ENCODE measurements around the gene ACAP3.

Gene ACAP3, protein sequence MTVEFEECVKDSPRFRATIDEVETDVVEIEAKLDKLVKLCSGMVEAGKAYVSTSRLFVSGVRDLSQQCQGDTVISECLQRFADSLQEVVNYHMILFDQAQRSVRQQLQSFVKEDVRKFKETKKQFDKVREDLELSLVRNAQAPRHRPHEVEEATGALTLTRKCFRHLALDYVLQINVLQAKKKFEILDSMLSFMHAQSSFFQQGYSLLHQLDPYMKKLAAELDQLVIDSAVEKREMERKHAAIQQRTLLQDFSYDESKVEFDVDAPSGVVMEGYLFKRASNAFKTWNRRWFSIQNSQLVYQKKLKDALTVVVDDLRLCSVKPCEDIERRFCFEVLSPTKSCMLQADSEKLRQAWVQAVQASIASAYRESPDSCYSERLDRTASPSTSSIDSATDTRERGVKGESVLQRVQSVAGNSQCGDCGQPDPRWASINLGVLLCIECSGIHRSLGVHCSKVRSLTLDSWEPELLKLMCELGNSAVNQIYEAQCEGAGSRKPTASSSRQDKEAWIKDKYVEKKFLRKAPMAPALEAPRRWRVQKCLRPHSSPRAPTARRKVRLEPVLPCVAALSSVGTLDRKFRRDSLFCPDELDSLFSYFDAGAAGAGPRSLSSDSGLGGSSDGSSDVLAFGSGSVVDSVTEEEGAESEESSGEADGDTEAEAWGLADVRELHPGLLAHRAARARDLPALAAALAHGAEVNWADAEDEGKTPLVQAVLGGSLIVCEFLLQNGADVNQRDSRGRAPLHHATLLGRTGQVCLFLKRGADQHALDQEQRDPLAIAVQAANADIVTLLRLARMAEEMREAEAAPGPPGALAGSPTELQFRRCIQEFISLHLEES

DNA sequence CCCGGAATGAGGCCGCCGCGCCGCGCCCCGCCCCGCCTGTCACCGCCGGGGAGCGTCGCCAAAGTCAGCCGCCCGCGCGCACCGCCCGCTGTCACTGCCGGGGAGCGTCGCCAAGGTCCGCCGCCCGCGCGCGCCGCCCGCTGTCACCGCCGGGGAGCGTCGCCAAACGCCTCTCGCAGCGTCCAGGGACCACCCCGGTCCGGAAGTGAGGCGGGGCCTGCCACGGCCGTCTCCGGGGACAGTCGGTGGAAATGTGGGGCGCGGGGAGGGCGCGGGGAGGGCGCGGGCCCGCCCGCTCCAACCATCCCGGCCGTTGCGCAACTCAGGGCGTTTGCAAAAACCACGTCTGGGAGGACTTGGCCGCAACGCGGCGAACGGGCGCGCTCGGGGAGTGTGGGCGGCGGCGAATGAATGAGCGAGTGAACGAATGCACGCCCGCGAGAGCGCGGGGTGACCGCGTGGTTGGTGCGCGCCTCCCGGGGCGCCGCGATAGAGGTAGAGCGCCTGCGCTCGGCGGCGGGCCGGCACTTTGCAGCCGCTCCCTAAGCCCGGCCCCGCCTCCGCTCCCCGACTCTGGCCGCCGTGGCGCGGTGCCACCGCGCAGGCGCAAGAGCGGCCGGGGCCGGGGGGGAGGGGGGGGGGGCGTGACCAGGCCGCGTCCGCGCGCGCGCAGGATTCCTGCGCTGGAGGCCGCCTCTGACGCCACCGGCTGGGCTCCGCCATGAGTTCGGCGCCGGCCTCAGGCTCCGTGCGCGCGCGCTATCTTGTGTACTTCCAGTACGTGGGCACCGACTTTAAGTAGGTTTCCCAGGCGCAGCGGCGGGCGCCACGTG lies at the start of gene ACAP3, which contains the start of gene PUSL1:
Gene ACAP3, minus strand, starts transcription at position 8 of the 833 bp plus-strand sequence. CDS start 115 bp downstream, outside the sequence.
Gene PUSL1, plus strand, starts transcription at position 675 of the 833 bp plus-strand sequence. Its CDS starts 47 bp downstream, at position 722.
- DNase-seq, result peak; percentile 86

DNA sequence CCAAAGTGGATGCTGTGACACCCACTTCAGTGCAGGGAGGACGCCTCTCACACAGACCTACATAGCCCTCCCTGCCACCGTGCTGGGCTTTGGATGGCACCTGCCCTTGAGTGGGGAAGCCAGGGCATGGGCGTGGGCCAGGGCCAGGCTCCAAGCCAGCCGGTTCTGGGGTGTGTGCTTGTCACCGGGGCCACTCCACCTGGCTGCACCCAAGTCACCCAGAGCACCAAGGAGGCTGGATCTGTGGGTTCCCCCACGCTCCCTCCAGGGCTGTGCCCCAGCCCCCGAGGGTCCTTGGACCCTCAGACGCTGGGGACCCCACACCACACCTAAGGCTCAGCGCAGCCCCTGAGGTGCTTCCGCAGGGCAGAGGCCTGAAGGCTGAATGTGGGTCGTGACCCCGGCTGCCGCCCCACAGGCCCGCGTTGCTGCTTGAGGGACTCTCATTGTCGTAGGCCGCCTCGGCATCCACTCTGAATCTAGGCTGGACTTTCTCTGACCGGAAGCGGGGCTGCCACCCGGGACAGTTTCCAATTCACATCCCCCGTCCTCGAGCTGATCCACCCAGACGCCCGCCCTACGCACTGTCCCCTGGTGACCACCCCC lies 49.2 kb upstream of the ACAP3 start:
- no peak for DNase-seq

DNA sequence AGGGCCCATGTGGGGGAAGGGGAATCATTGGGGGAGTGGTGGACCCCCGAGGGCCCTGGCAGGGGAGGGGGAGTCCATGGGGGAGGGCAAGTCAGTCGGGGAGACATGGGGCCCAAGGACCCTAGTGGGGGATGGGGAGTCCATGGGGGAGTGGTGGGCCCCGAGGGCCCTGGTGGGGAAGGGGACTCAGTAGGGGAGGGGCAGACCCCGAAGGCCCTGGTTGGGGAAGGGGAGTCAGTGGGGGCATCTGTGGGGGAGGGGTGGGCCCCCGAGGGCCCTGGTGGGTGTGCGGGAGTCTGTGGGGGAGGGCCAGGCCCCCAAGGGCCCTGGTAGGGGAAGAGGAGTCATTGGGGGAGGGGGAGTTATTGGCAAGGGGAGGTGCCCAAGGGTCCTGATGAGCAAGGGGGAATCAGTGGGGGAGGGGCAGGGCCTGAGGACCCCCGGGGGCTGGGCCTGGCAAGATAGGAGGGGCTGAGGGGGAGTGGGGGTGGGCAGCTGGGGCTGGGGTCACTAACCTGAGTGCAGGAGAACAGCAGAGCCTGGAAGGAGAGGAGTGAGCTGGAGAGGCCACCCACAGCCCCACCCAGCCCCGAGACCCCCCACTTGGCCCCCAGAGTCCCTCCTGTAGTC lies 48.6 kb upstream of the ACAP3 start:
- no peak for DNase-seq

DNA sequence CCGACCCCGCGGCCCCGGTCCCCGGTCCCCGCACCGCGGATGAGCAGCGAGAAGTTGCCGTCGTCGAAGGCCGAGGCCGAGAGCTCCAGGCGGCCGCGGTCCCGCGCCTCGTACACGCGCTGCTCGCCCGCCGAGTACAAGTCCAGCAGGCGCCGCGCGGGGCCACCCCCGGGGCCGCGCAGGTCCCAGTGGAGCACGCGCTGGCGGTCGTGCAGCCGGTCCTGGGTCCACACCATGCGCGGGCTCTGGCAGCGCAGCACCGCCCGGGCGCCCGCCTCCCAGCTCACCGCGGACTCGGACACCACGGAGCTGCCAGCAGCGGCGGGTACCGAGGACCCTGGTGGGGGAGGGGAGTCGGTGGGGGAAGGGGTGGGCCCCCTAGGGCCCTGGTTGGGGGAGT lies 47.7 kb upstream of the ACAP3 start:
- peak; percentile 11 for DNase-seq

DNA sequence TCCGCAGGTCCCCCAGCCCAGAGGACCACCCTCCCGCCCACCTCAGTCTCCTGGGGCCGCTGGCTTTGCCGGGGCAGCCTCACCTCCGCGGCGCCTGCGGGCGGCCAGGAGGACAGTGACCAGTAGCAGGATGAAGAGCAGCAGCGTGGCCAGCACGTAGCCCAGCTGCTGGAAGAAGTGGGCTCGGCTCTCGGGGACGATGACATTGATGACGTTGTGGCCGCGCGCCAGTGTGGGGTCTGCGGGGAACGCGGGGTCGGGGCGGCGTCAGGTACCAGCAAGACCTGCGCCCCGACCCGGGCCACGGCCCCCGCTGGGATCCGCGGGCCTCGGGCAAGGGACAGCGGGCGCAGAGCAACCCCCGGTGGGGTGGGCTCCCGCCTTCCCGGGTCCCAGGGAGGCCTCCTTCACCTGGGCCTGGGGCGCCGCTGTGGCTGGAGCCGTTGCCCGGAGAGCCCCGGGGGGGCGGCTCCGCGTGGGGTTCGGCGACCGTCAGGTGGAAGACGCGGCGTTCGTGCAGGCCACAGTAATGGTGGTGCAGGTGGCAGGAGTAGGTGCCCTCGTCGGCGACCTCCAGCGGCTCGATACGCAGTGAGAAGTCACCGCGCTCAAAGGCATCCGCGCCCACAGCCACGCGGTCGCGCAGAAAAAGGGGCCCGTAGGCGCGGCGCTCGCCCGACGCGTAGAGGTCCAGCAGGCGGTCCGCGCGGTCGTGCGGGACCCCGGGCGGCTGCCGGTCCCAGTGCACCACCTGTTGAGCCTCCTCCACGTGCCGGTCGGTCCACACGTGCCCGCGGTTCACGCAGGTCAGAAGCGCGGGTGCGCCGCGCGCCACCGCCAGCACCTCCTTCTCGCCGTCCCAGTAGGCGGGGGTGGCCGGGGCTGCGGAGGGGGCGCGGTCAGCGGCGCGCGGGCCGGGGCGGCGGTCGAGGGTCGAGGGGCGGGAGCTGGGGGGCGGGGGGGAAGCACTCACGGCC lies 46.8 kb upstream of the ACAP3 start:
- no peak for DNase-seq

DNA sequence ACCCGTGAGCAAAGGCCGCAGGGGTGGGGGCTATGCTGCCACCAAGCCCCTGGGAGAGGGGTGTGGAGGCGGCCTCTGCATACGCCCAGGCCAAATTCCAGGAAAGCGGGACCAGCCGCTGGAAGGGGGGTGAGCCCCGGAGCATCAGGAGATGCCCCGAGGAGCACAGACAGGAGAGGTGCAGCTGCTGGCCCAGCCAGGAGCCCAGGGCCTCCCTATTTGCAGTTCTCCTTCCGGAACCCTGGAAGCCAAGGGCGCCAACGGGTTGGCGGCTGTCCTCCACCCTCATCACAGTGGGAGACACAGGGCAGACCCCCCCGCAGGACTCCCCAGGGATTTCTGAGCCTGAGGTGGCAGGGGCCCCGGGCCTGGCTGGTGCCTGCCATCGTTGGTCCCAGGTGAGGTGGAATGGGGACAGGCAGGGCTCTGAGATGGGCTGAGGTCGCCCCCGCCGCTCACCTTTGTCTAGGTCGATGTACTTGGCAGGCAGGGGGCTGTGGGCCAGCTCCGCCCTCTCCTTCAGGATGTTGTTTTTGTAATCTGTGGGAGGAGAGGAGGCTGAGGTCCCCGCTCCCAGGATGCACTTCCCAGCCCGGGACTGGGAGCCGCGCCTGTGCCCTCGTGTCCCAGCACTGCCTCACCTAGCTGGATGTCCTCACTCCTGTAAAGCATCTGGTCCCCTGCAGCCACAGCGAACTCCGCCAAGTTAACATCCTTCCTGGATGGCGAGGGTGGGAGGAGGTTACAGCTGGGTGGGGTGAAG lies 45.8 kb upstream of the ACAP3 start:
- no peak for DNase-seq

DNA sequence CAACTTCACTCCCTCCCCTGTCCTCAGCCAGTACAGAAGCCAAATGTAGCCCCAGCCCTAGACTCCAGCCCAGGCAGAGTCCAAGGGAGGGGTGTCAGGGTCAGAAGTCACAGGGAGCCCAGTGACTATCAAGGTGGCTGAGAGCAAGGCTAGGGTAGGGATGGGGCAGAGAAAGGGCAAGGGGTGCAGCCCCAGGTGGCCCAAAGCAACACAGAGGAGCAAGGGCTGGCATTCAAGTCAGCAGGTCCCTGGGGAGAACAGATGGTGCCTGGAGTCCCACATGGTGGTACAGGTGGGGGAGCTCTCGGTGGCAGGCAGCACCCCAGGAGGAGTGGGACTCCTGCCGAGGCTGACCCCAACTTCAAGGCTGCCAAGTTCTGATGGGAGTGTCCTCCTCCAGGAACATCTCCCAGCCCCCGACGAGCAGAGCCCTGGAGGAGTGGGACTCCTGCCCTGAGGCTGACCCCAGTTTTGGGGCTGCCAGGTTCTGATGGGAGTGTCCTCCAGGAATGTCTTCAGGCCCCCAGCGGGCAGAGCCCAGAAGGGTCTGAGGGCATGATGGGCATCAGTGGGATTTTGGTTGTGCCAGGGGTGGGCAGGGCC lies 45.2 kb upstream of the ACAP3 start:
- no peak for DNase-seq

DNA sequence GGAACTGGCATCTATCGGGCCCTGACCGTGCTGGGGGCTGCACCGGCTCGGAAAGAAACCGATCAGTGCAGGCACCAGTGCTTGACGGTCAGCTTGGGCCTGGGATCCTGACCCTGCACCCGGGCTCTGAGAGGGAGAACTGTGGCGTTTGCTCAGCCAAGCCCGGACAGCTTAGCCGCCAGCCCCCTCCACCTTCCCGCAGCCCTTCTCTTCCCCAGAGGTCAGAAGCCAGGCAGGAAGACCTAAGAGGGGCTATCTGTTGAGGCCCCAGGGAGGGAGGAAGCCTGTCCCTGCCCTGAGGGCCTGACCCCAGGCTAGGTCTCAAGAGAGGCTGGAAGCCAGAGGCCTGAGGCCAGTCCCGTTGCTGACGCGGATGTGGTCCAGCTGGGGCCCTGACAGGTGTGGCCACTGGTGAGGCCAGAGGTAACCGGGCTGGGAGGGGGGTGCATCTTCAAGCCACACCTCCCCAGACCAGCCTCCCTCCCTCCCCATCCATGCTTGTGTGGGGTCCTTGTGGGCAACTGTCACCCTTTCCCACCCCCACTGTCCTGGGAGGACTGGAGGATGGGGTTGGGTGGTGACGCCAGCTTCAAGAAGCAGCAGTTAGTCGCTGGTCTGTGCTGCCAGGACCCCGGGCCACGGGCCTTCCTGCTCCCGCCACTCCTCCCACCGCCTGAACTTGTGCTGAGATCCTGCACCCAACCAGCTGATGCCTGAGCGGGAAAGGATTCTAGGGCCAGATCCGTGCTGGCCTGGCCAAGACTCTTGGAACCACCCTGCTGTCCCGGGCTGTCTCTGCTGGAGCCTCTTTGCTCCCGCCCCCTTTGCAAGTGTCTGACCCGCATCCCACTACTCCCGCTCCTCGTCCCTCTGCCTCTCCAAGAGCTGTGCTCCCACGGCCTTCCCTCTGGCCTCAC lies 44.0 kb upstream of the ACAP3 start:
- no peak for DNase-seq

DNA sequence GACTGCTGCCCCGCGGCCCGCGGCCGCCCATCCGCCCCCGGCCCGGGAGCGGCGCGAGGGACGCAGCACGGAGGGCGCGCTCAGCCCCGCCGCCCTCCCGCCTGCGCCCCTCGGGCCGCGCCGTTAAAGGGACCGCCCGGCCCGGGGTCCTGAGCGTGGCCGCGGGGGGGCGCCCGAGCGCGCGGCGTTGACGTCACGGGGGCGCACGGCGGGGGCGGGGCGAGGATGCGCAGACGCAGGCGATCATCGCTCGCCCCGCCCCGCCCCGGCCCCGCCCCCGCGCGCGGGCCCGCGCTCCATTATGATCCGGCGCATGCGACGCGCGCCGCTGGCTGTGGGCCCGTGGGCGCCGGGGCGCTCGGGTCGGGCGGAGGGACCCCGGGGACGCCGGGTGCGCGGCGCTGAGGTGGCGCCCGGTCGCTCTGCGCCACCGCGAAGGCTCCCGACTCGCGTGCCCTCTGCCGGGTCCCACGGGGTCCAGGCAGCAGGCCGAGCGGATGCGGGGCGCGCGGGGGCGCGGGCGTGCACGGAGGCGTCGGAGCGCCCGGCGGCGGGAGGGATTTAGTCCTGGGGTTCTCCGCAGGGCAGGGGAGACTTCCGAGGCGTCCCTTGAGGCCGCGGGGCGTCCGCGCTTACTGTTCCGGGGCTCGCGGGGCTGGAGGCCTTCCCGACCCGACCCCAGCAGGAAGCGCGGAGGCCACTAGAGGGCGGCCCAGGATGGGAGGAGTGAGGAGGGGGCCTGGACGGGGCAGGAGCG lies 41.7 kb upstream of the ACAP3 start, which contains the start of gene DVL1:
Gene DVL1, minus strand, starts transcription at position 163 of the 757 bp plus-strand sequence. CDS start 353 bp downstream, outside the sequence.
- peak; percentile 43 for DNase-seq

DNA sequence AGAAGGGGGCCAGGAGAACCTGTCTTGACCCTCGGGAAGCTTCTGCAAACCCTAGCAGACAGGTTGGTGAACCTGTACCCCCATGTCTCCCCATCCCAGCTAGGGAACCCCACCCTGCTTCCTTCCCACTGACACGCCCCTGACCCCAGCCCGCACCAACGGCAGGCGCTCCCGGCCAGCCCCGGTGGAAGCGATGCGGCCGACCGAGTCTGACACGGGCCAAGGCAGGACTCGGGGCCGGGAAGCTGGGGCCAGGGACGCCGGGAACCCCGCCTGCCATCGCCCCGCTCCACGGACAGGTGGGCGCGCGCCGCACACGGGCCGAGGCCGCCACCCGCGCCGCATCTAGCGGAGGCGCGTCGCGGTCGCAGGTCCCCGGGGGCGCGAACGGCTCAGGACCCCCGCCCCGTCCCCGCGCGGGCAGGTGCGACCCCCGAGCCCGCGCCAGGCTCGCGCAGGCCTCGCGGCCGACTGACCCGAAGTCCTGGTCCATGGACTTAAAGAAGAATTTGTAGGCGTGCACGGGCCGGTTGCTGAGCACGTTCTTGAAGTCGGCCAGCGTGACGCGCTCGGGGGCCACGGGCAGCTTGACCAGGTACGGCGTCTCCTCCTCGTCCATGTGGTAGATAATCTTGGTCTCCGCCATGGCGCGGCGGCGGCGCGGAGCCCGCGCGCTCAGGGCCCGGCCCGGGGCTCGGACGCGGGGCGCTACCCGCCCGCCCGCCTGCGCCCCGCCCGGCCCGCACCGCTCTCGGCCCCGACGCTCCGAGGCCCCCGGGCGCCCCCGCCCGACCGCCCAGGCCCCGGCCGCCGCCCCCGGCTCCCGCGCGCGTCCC lies 40.9 kb upstream of the ACAP3 start:
- DNase-seq, result peak; percentile 10

DNA sequence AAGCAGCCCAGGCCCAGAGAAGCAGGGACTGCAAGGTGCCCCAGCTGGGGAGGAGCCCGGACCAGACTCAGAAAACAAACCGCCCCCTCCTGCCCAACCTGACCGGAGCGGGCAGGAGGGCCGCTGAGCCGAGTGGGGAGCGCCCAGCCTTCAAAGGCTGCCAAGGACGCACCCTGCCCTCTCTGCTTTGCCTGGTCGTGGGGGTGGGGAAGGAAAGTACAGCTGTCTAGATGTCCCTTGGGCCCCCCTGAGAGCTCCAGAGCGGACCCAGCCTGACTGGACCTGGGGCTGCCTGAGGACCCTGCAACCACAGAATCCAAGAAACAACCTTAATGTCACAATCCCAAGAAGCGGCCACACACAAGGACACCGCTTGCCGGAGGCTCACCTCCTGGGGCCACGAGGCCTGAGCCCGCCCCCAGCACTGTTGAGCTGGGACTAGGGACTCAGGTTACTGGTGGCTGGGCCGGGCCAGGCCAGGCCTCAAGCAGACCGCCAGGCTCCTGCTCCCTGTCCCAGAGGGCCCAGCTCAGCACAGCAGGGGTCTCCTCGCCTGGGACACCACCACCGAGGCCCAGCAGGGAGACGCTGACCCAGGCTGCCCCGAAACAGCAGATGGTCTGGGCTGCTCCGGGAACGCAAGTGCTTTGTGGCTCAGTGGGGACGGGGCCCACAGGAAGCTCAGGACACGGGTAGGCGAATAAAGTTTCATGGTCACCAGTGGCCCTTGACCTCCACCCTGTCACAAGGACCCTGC lies 40.1 kb upstream of the ACAP3 start:
- DNase-seq, result no peak

DNA sequence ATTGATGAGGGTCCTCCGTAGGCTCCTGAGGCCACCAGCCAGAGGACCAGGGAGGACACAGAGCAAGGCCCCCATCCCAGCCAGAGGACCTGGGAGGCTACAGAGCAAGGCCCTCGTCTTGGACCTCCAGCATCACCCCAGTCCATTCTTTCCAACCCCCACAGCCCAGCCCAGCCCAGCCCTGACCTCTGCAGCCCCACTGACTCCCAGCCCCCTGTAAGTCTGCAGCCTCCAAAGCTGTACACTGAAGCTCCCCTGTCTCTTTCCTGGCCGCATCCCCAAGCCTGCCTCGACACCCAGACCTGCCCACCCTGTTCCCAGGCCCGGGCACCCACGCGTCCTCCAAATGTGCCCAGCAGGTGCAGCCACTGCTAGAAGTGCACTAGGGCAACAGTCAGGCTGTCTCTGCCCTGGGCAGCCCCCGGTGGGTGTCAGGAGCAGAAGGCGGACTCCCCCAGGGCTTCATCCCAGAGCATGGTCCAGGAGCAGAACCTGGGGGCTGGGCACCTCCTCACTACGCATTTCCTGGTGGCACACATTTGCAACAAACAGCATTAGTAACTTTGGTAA lies 39.4 kb upstream of the ACAP3 start:
- DNase-seq, result no peak

DNA sequence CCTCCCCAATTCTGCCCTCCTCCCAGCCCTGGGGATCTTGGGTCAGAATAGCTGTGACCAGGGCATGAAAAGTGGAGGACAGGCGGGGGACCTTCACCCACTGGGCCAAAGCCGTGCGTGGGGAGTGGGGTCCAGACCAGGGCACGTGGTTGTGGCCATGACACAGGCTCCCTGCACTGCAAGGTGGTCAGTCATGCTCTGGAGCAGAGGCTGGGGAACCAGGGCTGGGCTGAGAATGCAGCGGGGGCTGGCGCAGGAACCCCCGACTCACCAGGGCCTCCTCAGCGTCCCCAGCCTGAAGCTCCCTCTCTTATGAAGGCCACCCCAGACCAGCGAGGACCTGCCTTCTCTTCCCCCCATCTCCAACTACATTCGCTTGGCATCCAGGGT lies 38.8 kb upstream of the ACAP3 start:
- no peak for DNase-seq

DNA sequence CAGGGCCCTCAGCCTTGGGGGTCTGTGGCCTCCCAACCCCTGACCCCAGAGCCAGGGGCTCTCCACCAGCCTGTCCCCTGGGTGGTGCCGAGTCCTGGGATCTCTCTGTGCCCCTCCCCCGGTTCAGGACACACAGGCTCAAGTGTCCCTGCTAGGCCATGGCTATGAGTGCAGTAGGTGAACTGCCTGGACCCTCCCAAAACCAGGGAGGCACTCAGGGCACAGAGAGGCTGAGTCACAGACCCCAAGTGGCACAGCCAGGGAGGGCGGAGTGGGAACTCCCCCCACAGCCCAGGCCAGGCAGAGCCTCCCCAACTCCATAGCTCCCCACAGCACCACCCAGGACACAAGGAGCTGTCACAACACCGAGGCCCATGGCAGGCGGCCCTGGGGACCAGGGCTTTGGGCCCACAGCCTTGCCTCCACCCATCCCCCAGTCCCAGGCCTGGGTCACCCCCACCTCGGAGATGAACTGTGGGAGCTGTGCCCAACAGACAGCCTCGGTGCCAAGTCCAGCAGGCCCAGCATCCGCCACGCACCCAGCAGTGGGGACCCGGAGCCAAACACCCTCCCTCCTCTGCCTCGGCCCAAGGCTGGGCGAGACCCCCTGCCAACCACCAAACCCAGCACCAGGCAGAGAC lies 38.2 kb upstream of the ACAP3 start:
- DNase-seq, result no peak

DNA sequence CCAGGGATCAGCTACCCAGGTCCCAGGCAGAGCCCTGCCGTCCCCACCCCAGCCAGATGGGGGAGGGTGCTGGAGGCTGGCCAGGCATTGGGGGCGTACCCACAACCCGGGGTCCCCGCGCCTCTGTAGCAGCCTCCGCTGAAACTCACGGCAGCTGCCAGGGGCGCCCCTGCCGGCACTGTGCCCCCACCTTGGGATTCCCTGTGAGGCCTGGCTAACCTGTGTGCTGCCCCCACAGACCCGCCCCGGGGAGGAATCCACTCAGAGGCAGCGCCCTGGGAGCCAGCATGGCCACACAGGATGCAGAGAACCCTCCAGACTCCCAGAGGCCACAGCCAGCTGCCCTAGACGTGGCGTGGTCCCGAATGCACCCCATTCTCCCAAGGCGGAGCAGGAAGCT lies 37.7 kb upstream of the ACAP3 start:
- no peak for DNase-seq

Measured in NCI-H2227 treated with DMSO at 0.1 percent for 48 hours (cell line).